Kidney capillary endothelial cell (primary cell): ENCODE measurements around the gene KANK2.
"Not testable (repeated sequence)": the region's sequence is repeated elsewhere in the genome, so short reads cannot be mapped to it uniquely, and the experiment has no call there.

Source experiments
- DNase-seq: peaks from one replicate; pipeline ENCODE4 v3.0.0-alpha.2; 2018; ENCODE audit warnings: low spot score

The KANK2 gene

DNA sequence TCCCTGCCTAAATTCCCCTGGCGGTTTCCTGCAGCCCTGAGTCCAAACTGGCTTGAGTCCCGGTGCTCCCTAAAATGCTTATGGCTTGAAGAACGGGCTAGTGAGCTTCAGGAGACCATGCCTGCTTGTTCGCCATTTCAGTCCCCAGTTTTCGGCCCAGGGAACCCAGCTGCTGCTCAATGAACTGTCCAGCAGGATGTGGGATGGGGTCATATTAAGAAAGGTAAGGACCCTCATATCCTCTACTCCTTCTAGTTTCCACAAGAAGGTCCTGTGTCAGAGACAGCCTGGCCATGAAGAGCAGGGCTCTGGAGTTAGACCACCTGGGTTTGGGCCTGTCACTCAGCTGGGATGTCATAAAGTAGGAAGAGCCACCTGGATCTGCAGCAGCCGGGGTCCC is 24.8 kb downstream of the KANK2 start:
- no peak for DNase-seq

DNA sequence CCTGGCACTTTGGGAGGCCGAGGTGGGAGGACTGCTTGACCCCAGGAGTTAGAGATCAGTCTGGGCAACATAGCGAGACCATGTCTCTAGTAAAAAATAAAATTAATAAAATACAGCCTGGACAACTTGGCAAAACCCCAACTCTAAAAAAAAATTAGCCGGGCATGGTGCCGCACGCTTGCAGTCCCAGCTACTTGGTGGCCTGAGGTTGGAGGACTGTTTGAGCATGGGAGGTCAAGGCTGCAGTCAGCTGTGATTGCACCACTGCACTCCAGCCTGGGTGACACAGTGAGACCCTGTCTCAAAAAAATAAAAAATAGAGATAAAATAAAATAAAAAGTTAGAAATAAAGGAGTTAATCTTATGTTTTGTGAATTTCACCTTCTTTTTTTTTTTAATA is 26.2 kb downstream of the KANK2 start:
- no peak for DNase-seq

DNA sequence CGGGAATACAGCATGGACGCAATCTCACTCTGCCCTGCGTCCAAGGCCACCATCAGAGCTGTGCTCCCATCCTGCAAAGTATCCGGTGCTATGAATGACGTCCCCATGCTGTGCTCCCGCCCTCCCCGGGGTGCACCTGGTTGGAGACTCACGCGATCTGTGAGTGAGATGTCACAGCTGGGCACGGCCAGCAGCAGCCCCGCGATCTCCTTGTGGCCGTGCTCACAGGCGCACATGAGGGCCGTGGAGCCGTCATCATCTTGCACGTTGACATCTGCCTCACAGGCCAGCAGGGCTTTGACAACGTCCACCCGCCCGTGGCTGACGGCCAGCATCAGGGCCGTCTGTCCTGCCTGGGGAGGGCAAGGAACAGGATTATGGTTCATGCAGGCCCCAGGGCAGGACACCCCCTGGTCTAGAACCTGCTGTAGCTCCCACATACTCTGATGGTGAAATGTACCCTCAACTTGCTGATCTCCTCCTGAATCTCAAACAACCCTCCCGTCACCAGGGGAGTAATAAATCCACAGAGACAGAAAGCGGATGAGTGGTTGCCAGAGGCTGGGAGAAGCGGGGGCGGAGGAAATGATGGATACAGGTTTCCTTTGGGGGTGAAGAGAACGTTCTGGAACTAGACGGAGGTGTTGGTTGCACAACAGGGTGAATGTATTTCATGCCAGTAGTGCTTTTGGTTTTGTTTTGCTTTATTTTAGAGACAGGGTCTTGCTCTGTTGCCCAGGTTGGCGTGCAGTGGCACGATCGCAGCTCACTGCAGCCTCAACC is 27.3 kb downstream of the KANK2 start:
- peak; percentile 50 for DNase-seq

DNA sequence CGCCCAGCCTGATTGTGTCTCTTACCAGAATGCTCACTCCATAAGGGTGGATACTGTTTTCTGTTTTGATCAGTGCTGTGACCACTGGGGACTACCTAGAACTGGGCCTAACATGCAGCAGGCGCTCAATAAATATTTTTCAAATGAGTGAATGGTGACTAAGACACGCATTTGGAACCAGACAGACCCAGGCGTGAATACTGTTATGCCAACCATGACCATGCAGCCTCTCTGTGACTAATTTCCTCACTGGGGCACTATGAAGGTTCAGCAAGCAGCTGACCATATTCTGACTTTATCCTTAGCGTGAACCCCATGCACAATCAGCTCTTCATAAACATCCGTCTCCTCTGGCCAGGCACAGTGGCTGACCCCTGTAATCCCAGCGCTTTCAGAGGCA is 28.8 kb downstream of the KANK2 start:
- peak; percentile 97 for DNase-seq

DNA sequence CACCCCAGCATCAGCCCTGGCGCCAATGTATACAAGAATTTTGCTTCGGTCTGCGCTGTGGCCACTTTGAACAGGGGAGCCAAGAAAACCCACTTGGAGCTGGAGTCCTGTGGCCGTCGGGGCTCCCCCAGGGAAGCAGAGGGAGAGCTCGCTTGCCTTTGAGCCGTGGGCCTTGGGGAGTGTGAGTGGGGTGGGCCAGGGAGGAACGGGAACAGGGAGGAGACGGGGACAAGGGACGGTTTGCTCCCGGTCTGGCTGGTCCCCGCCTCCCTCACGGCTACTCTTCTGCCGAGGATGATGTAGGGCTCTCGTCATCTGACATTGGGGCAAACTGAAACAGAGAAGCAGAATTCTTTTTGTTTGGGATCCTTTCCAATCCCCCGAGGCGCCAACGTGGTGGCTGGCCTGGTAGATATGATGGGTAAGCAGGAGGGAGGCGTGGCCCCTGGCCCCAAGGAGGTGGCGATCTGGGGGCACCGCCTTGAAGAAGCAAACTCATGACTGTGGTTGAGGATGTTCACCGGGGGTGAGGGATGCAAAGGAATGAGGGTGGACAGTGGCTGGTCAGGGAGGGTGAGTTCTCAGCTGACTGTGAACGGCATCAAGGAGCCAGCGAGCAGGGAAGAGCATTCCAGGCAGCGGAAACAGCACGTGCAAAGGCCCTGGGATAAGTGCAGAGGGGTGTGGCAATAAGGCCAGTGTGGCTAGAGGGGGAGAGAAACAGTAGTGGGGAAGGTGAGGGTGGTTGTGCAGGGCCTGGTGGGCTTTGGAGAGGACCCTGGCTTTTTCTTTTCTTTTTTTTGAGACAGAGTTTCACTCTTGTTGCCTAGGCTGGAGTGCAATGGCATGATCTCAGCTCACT is 30.8 kb downstream of the KANK2 start:
- no peak for DNase-seq

DNA sequence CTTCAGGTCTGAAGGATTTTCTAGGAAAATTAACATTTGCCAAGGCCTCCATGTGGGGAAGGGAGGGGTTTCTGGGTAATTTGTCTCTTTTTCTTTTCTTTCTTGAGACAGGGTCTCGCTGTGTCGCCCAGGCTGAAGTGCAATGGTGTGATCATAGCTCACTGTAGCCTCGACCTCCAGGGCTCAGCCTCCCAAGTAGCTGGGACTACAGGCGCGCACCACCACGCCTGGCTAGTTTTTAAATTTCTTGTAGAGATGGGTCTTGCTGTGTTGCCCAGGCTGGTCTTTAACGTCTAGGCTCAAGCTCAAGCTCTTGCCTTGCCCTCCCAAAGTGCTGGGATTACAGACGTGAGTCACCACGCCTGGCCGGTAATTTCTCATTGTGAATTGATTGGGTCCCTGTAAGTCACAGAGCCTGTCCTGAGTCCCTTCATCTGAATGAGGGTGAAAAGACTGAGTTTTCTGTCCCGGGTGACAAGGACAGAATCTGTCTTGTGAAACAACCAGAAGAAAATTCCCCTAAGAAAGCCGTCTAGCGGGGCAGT is 31.8 kb downstream of the KANK2 start:
- DNase-seq: no peak

DNA sequence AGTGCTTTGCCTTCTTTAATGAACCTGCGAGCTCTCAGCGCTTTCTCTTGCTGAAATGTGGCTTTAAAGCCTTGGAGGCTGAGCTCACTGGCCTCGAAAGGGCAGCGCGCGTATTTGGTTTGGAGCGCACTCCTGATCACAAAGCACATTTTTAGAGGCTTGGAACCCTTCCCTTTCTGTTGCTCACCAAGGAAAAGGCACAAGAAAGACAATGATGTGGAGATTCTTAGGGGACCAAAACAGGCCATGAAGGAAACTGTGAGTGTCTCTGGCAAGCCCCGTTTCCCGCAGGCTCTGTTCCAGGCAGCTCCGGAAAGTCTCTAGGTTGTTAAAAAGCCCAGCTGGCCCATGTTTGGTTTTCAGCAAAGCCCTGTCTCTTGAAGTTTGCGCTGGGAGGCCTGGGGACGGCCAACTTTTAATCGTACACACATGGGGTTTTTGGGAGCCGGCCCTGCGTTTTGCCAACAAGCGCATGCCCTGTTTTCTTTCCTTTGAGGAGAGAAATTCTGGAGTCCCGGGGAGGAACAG is 32.4 kb downstream of the KANK2 start:
- DNase-seq: no peak

DNA sequence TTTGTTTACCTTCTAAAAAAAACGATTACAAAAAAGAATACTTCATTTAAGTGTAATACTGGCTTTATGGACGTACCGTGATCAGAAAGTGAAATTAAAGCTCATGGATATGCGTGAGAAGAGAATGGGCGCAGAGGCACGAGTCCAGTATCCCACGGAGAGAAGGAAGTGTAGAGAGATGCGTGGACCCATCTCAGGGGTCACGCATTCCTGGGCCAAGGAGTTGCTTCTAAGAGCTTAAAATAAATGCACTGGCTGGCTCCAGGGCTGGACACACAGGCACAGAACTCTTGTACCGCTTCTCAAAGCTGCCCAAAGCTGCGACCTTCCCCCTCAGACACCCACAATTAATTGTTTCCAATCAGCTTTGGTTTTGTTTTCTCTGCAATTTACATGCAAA is 33.0 kb downstream of the KANK2 start:
- no peak for DNase-seq

DNA sequence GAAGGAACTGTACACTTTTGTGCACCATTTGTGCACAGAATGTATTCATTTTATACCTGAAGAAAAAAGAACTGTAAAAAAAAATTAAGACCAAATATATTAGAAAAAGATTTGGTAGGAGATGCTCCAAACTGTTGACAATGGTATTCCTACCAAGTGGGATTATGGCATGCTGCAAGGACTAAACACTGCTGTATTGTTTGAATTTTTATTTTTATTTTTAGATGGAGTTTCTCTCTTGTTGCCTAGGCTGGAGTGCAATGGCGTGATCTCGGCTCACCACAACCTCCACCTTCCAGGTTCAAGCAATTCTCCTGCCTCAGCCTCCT is 36.9 kb downstream of the KANK2 start:
- DNase-seq: not testable (repeated sequence)

DNA sequence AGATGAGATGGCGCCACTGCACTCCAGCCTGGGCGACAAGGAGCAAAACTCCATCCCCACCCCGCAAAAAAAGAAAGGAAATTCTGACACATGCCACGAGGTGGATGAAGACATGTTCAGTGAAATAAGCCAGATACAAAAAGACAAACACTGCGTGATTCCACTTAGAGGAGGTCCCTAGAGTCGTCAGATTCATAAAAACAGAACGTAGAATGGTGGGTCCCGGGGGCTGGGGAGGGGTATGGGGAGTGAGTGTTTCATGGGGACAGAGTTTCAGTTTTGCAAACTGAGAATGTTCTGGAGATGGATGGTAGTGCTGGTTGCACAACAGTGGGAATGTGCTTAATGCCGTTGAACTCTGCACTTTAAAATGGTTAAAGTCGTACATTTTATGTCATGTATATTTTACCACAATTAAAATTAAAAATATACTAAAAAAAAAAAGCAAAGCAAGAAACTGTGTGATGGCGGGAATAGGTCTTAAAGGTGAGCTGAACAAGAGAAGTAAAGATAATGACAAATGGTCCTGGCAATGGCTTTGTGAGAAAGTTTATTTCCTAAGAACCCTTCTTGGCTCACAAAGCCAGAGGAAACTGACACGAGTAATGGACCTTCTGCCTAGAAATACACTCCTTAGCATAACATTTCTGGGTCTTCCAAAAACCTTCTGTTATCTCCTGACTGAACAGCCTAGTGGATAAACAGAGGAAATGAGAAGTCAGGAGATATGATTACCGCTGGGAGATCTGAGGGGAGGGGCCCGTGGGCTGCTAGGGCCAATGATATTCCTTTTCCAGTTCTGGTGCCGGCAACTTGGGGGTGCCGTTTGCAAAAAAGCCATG is 37.5 kb downstream of the KANK2 start:
- no peak for DNase-seq

DNA sequence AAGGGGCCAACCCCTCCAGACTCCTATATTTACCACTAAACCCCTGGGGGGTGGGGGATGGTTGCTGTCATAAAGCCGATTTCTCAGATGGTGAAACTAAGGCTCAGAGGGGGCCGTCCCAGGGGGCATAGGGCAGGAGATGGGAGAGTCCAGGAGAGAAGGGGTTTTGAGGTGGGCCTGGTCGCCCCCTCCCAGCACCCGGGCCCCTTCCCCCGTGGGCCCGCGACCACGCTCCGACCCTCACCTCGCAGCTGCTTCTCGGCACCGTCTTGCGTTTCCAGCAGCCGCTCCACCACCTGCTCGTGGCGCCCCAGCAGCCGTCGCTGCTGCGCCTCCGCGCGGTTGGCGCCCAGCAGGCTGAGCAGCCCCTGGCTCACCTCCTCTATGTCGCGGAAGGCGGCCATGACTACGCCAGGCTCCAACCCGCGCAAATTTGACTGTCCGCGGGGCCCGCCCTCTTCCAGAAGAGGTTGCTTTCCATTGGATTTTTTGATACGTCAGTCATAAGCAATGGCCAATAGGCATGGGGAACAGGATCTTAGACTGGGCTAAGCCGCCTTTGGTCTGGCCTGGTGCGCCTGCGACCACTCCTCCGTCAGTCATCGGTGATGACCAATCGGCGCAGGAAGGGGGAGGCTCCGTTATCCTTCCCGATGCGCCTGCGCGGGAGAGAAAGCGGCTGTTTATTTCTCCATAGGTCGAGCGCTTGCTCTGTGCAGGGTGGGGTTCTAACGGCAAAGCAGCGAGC is 41.8 kb downstream of the KANK2 start, which contains the start of gene SPC24:
Gene SPC24, minus strand, starts transcription at position 410 of the 748 bp plus-strand sequence. Its CDS starts 6 bp downstream, at position 404.
- DNase-seq: peak; percentile 99

DNA sequence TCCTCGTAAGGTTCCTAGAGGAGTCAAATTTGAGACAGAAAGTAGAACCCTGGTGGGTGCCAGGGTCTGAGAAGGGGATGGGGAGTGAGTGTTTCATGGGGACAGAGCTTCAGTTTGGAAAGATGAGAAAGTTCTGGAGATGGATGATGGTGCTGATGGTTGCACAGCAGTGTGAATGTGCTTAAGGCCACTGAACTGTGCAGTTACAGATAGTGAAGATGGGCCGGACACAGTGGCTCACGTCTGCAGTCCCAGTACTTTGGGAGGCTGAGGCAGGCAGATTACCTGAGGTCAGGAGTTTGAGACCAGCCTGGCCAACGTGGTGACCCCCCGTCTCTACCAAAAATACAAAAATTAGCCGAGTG is 42.7 kb downstream of the KANK2 start:
- DNase-seq: no peak

DNA sequence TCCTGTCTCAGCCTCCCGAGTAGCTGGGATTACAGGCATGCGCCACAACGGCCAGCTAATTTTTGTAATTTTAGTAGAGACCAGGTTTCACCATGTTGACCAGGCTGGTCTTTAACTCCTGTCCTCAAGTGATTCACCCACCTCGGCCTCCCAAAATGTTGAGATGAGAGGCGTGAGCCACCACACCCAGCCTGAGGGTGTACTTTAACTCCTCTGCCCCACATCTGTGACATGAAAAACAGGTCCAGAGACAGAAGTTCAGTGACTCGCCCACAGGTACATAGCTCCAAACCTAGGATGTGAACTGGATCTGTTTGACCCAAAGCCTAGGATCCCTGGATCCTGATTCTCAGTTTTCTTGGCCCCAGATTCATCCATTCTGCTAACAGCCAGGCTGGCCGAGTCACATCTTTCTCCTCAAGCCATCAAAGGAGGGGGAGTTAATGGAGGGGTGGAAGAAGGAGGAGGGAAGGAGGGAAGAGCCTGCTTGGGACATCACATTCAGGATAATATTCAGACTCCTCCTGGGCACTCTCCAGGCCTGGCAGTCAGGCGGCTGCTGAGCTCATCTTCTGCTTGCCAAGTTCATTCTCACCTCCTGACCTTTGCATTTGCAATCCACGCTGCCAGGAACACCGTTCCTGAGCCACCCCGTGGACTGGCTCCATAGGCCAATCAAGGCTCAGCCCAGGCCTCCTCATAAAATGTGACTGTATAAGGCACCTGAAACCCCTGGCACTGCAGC is 44.9 kb downstream of the KANK2 start:
- no peak for DNase-seq

DNA sequence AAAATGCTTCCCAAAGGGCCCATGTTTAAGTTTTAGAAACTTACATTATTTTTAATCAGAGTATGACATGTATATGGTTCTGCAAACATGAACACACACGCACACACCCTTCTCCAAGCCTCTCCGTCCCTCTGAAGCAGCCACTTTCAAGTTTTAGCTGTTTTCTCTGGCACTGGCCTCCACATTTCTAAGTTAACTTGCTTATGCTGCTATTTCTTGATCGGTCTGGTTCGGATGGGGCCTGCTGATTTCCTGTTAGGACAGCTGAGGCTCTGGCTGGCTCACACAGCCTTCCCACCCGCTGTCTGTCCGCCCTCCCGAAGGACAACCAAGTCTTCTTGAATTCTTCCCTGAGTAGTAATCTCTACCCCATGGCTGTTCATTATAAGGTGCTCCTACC is 46.2 kb downstream of the KANK2 start:
- DNase-seq: no peak

DNA sequence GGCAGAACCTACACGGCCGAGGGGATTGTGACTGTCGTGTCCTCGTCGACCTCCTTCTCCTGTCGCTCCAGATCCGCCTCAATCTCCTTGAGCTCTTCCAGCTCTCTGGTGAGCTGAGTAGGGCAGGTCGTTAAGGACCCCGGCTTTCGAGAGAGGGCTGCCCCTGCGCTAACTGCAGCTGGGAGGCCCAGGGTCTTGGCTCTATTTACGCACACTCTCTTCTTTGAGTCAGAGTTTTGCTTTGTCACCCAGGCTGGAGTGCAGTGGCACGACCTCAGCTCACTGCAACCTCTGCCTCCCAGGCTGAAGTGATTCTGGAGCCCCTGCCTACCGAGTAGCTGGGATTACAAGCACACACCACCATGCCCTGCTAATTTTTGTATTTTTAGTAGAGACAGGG is 49.3 kb downstream of the KANK2 start:
- no peak for DNase-seq

DNA sequence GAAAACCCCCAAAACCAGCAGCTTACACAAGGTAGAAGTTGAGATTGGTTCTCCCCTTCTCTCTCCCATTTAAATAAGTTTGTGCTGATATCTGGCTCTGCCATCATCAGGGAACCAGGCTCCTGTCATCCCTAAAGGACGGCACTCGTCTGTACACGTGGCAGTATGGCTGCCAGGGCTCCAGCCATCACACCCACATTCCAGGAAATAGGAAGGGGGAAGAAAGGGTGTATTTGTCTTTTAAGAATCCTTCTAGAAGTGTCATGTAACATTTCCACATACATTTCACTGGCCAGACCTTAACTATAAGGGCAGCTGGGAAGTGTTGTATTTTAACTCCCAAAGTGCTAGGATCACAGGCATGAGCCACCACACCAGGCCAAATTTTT is 51.8 kb downstream of the KANK2 start:
- DNase-seq: no peak

DNA sequence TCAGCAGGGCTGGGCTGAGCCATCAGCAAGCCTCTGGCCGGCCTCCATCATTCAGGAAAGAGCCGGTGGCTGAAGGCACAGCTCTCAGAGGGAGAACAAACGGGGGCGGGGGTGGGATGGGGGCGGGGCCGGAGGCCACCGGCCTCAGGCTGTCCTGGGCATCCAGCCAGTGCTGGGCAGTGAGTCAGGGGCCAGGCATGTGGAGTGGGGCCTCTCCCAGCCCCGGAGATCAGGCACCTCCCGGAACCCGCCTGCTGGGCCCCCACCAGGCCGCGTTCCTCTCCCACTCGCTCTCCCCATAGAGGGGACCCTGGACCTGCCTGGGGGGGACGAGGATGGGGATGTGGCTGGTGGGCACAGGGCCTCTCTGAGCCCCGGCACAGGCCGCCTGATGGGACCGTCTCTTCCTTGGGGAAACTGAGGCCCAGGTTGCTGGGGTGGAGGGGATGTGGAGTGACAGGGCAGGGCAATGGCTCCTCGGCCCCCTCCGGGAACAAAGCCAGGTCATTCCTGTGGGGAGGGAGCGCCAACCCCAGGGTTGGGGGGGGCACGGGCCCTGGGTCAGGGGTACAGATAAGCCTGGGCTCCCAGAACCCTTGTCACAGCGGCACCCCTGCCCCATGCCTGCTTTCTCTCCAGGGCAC is 54.7 kb downstream of the KANK2 start:
- peak; percentile 95 for DNase-seq

DNA sequence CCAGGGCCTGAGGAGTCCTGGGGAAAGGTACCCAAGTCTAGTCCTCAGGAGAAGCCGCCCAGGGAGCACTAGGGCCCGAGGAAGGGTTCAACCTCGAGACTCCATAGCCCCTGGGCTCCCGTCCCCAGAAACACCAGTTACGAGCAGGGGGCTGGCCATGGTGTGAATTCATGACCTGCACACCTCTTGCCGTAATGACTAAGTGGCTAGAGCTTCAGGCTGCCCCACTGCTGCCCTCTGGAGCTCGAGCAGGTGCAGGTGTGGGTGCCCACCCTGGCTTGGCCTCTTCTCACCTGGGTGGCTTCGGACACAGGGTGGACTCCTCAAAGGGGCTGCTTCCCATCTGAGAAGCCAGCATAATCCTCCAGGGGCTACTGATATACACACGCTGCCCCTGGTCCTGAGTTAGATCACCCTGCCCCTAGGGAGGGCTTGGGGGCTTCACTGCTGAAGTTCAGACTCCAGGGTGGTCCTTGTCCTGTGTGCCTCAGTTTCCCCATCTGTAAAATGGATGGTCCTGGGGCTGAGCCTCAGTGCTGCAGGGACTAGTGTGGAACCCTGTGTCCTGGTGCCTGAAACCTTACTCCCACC is 55.3 kb downstream of the KANK2 start:
- DNase-seq: no peak

DNA sequence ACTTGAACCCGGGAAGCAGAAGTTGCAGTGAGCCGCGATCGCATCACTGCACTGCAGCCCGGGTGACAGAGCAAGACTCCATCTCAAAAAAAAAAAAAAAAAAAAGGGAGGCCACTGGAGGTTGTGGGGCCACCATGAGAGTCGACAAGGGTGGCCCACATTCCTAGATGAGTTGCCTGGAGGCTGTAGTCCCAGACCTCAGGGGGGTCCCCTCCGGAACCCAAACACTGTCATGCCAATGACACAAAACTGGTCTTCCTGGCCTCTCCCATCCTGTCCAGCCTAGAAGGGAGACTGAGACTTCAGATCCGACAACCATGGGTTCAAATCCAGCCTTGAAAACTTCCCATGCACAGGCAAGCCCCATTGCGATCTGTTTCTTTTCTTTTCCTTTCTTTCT is 56.4 kb downstream of the KANK2 start:
- no peak for DNase-seq
